Erythroblast (primary cell): ENCODE measurements around the gene SERINC2.

Experiments used
- GATA1 ChIP-seq: IDR thresholded peaks from 2 replicates; pipeline ENCODE4 v1.6.1; 2011; ENCODE audit warnings: low read depth, mild to moderate bottlenecking, control low read depth, low read length, moderate library complexity
- POLR2A ChIP-seq: IDR thresholded peaks from 2 replicates; pipeline ENCODE4 v1.6.1; 2011; ENCODE audit warnings: mild to moderate bottlenecking, low read length

GRCh38 chr1:31417148-31417547 is 4.1 kb downstream of the SERINC2 start:
- TF ChIP-seq POLR2A, result no peak
- no peak for TF ChIP-seq GATA1
